Heart left ventricle (tissue), 16 donors: ENCODE data around the gene CD8B2. TPM values are rescaled to one million over a fixed set of nuclear protein-coding genes. Genes with fewer than 3 reads are reported as not detected.
"Not testable (repeated sequence)": the region's sequence is repeated elsewhere in the genome, so short reads cannot be mapped to it uniquely, and the experiment has no call there.

Source experiments
- ATAC-seq, 4 donors: fragments of 200-7000 bp; cut with Tn5 transposase; one replicate each; pipeline ENCODE4 v1.9.1; 2020 to 2022; ENCODE audit warnings: moderate library complexity in 4 of 4, mild to moderate bottlenecking in 3 of 4, moderate number of reproducible peaks in 1 of 4
- DNase-seq, 5 donors: peaks; one replicate each; pipeline ENCODE4 v3.0.0-alpha.2; 2020
- H3K27ac ChIP-seq, 12 donors: fragments of 200-600 bp; sonication (generic) in 4 of 12; one replicate each; pipeline versions ENCODE4 v1.5.0 to v1.8.0; 2016 to 2022; ENCODE audit warnings: mild to moderate bottlenecking in 2 of 12
- H3K27me3 ChIP-seq, 9 donors: fragments of 200-600 bp; sonication (generic) in 2 of 9; one replicate each; pipeline versions ENCODE4 v1.5.1 to v1.8.0; 2016 to 2022; ENCODE audit warnings: mild to moderate bottlenecking in 3 of 9
- H3K36me3 ChIP-seq, 9 donors: fragments of 200-600 bp; sonication (generic) in 2 of 9; one replicate each; pipeline versions ENCODE4 v1.5.0 to v1.8.0; 2018 to 2022; ENCODE audit warnings: mild to moderate bottlenecking in 2 of 9
- H3K4me1 ChIP-seq, 12 donors: fragments of 200-600 bp; sonication (generic) in 4 of 12; one replicate each; pipeline versions ENCODE4 v1.5.0 to v1.8.0; 2016 to 2022; ENCODE audit warnings: mild to moderate bottlenecking in 3 of 12
- H3K4me3 ChIP-seq, 12 donors: fragments of 200-600 bp; sonication (generic) in 4 of 12; one replicate each; pipeline versions ENCODE4 v1.5.0 to v1.8.0; 2017 to 2022; ENCODE audit warnings: mild to moderate bottlenecking in 9 of 12, moderate library complexity in 4 of 12
- H3K9me3 ChIP-seq, 12 donors: fragments of 200-600 bp; sonication (generic) in 4 of 12; one replicate each; pipeline versions ENCODE4 v1.5.0 to v1.8.0; 2016 to 2022; ENCODE audit warnings: mild to moderate bottlenecking in 1 of 12
- POLR2A ChIP-seq, 2 donors: fragments of 450-650 bp; IDR thresholded peaks; one replicate each; pipeline ENCODE4 v1.6.1; 2017; ENCODE audit warnings: antibody characterized with exemption in 2 of 2, mild to moderate bottlenecking in 2 of 2, moderate library complexity in 2 of 2
- WGBS, 4 donors: extraction: QIAGEN DNeasy Blood & Tissue Kit in 2 of 4; methylation state at CpG; one replicate each; pipeline versions ENCODE4 v1.1.5 to v1.1.7; 2013 to 2018; 5-methylcytosine and 5-hydroxymethylcytosine counted together
- intact Hi-C, 10 donors: fragments of 100-400 bp; cut with DNase I; formaldehyde crosslinking; loops; one replicate each; pipeline versions ENCODE4 v1.11.1 to v1.14.2; 2022
- polyA plus RNA-seq, 2 donors: library from polyadenylated mRNA; stranded (reverse); fragments of 200-250 nt; gene quantifications; one replicate each; pipeline ENCODE4 v1.2.3, GENCODE V29; 2013
- total RNA-seq, 9 donors: library from RNA; depleted of rRNA in 2 of 9; stranded (reverse); fragments of >200 nt in 2 of 9; fragmentation: NEBNext Ultra II Directional in 3 of 9; extraction: Animal tissue kit (Norgen Biotek cat#: 25700) in 3 of 9; gene quantifications; one replicate each; pipeline versions ENCODE4 v1.1.0 to v1.2.4, GENCODE V29; 2016 to 2023
- TF ChIP-seq, protein P1 (sequence below), 12 donors: fragments of 200-600 bp; sonication (generic) in 4 of 12; IDR thresholded peaks; one replicate each; pipeline versions ENCODE4 v1.5.0 to v1.8.0; 2018 to 2022; ENCODE audit warnings: antibody characterized with exemption in 12 of 12, mild to moderate bottlenecking in 5 of 12
- donor health status: ischemic (EF 13 %, LVEDD 7.1; RV severe dilation, severe dysfunction).
- donor health status: healthy with polysubstance abuse.
- donor health status: DM: no; HTN: yes; CAD: no.
- donor health status: DM: no; HTN: no; CAD: no.
- donor health status: ischemic (EF 25% LVEDD 6.9; RV normal size, moderate dysfunction).
- donor health status: ischemic (EF 25% LVEDD 5.7; RV mildly dilated, moderate dysfunction).
- donor health status: healthy.
- donor health status: DM: yes; HTN: yes; CAD: no.
- donor health status: ischemic (EF 35%, LVEDD 5.7; RV mildly dilated, moderate dysfunction).
- donor health status: nonischemic (EF 11% LVEDD 7.7; RV severe dilation, severe dysfunction).
- donor health status: DM: yes; HTN: yes; CAD: no.
- donor health status: PGD.
- donor health status: ischemic (EF 29% LVEDD 5.4; RV normal size, mild dysfunction).
- donor health status: nonischemic (EF 23%, LVEDD 6.1; RV moderate dilation, normal function).

Gene CD8B2
- total and polyA plus RNA-seq, 11 donors, result 0.21 TPM; not detected in 10

DNA sequence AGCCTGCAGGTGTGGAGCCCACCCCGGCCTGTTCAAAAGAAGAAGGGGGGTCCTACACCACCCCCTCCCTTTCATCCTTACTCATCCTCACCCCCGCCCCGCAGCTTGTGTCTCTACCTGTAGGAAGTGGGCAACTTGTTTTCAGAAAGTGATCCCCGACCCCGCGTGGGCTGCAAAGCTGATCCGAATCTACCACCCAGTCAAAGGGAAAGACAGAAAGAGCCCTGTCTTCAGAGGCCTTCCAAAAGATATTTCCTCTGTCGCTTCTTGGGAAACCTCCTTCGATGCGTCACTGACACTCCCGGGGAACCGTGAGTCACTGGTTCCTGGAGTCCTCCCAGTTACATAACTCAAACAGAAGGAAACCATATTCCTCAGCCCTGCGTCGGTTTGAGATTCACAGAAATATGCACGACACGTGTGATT, 24.3 kb downstream of the CD8B2 start:
- peak; percentile 55 to 95 (median 86) for ATAC-seq
- H3K36me3 ChIP-seq, H3K27me3 ChIP-seq, H3K9me3 ChIP-seq, intact Hi-C loops: not testable (repeated sequence)
- DNase-seq, result peak in 4 of 5 donors; percentile 46 to 59 (median 52)
- Histone ChIP-seq H3K27ac (peak overlapping the region in 4 of 12 donors; percentile 17 to 58 (median 43)), H3K4me1 (peaks cover 0 to 12% (median 0%) of the 10 kb centered on the region in 12 donors), H3K4me3 (peak overlapping the region in 3 of 12 donors; percentile 17 to 33 (median 26))
- 46 to 61% (median 53%) methylated on average over 10 to 15 of the region's 16 CpGs for WGBS, 4 donors

DNA sequence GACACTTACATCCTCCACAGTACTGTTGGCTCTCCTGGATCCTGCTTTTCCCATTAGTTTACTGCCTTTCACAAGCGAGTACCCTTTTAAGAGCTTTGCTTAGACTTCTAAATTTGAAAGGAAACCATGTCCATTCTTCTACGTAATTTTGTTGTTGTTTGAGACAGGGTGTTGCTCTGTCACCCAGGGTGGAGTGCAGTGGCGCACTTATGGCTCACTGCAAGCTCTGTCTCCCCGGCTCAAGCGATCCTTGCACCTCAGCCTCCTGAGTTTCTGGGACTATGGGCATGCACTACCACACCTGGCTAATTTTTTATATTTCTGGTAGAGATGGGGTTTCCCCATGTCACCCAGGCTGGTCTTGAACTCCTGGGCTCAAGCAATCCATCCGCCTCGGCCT, 24.8 kb downstream of the CD8B2 start:
- peak overlapping the region in 3 of 12 donors; percentile 17 to 33 (median 26) for H3K4me3 ChIP-seq

DNA sequence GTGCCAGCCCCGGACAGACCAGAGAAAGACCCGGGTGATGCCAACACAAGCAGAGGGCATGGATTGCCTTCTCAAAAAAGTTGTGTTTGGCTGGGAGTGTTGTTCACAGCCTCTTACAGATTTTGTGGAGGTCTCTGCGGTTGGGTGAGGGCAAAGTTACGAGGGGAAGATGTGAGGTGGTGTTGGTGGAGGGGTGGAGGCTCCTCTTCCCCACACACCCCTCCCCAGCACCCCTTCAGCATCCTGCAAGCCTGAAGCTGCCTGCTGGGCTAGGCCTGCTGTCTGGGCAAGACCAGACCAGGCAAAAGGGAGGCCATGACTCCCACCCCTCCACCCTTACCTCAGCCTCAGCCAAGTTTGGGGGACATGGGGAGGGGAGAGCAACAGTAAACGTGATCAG, 26.2 kb downstream of the CD8B2 start:
- H3K27ac ChIP-seq, DNase-seq, H3K9me3 ChIP-seq, H3K27me3 ChIP-seq, H3K4me3 ChIP-seq, H3K36me3 ChIP-seq, ATAC-seq, intact Hi-C loops: not testable (repeated sequence)
- peaks cover 0 to 12% (median 0%) of the 10 kb centered on the region in 12 donors for H3K4me1 ChIP-seq
- WGBS, 4 donors, result 48 to 87% (median 77%) methylated on average over 2 to 3 of the region's 5 CpGs; no CpG with 5 or more reads in 1 of the 4 donors

More for the DNA sequence above, 24.8 kb downstream of the CD8B2 start:
- Histone ChIP-seq H3K4me1 (peaks cover 0 to 12% (median 0%) of the 10 kb centered on the region in 12 donors), H3K27ac (peak overlapping the region in 4 of 12 donors; percentile 17 to 58 (median 43))
- H3K27me3 ChIP-seq, H3K9me3 ChIP-seq, intact Hi-C loops, H3K36me3 ChIP-seq, DNase-seq: not testable (repeated sequence)
- peak in 2 of 4 donors; percentile 23 to 48 for ATAC-seq
- WGBS, 4 donors, result 80 to 87% (median 84%) methylated on average over 7 of the region's 7 CpGs

DNA sequence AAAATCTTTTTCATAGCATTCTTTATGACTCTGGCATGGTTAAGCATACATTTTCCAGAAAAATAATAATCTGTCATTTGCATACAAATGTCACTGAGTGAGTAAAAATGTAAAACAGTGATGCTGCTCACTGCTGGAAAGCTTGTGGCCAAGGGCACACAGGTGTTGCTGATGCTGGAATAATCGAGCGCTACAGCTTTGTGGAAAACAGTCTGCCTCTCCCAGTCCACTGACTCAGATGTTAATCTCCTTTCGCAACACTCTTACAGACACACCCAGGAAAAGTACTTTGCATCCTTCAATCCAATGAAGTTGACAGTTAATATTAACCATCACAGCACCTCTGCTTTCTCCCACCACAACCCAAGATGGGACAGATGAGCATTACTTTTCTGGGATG, 27.7 kb downstream of the CD8B2 start:
- ATAC-seq, H3K27me3 ChIP-seq, H3K9me3 ChIP-seq, H3K4me3 ChIP-seq, DNase-seq, intact Hi-C loops, H3K27ac ChIP-seq, H3K36me3 ChIP-seq: not testable (repeated sequence)
- peaks cover 0 to 12% (median 0%) of the 10 kb centered on the region in 12 donors for H3K4me1 ChIP-seq
- WGBS, 4 donors, result 78 to 97% (median 87%) methylated on average over 3 of the region's 3 CpGs

DNA sequence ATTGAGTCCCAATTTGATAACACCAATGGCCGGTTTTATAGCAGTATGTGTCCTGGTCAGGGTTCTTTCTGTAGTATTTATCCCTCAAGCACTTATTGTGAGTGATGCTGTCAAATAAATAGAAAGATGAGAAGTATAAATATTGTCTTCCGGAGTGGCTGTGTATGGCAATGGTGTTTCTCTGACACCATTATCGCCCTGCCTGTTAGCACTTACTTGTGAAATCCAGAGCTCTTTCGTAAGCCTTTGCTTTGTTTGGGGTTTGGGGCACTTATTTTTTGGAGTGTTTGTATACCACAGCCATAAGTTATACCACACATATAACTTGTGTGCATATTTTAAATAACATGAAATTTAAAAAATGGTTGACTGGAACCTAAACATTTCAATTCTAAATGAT, 29.3 kb downstream of the CD8B2 start:
- no peak for TF ChIP-seq POLR2A (IDR thresholded peaks at IDR 0.05)
- TF ChIP-seq, protein P1, sequence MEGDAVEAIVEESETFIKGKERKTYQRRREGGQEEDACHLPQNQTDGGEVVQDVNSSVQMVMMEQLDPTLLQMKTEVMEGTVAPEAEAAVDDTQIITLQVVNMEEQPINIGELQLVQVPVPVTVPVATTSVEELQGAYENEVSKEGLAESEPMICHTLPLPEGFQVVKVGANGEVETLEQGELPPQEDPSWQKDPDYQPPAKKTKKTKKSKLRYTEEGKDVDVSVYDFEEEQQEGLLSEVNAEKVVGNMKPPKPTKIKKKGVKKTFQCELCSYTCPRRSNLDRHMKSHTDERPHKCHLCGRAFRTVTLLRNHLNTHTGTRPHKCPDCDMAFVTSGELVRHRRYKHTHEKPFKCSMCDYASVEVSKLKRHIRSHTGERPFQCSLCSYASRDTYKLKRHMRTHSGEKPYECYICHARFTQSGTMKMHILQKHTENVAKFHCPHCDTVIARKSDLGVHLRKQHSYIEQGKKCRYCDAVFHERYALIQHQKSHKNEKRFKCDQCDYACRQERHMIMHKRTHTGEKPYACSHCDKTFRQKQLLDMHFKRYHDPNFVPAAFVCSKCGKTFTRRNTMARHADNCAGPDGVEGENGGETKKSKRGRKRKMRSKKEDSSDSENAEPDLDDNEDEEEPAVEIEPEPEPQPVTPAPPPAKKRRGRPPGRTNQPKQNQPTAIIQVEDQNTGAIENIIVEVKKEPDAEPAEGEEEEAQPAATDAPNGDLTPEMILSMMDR (IDR thresholded peaks at IDR 0.05), result no peak
- 65 to 86% (median 71%) methylated on average over 4 of the region's 4 CpGs for WGBS, 4 donors
- no peaks in the 10 kb centered on the region for H3K36me3 ChIP-seq
- H3K27me3 ChIP-seq, result no peaks in the 10 kb centered on the region
- DNase-seq (no peak), ATAC-seq (no peak)
- H3K27ac ChIP-seq, result no peak overlapping the region
- H3K4me3 ChIP-seq, result no peak overlapping the region
- intact Hi-C loops, result no loop called here
- peaks cover 0 to 8% (median 0%) of the 10 kb centered on the region in 12 donors for H3K4me1 ChIP-seq
- no peaks in the 10 kb centered on the region for H3K9me3 ChIP-seq

DNA sequence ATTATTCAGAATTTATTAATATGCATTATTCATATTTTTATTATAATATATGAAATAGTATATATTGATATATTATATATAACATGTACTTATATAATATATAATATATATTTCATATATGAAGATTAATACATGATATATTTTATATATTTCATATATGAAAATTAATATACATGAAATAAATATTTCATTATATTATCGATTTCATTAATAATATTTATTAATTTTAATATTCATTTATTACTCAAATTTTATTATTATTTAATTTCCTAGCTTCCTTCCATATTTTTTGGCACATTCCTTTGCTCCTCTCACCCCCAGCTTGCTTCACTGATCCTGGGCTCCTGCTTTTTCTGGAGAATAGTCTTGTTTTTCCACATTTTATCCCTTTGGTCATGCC, 29.7 kb downstream of the CD8B2 start:
- WGBS, 4 donors, result 89 to 92% (median 91%) methylated on average over 1 of the region's 1 CpG

More for the DNA sequence above, 29.7 kb downstream of the CD8B2 start:
- no peaks in the 10 kb centered on the region for H3K36me3 ChIP-seq
- ATAC-seq, result no peak
- no peaks in the 10 kb centered on the region for H3K27me3 ChIP-seq
- peaks cover 0 to 6% (median 0%) of the 10 kb centered on the region in 12 donors for H3K4me1 ChIP-seq
- no peak for TF ChIP-seq POLR2A (IDR thresholded peaks at IDR 0.05)
- TF ChIP-seq, protein P1 (IDR thresholded peaks at IDR 0.05), result no peak
- H3K27ac ChIP-seq, result no peak overlapping the region
- intact Hi-C loops, result no loop called here
- H3K4me3 ChIP-seq, result no peak overlapping the region
- no peak for DNase-seq
- no peaks in the 10 kb centered on the region for H3K9me3 ChIP-seq
